HG02852 (cell line): ENCODE data around the gene PMF1.

ENCODE experiments used
- ATAC-seq: cut with Tn5 transposase; IDR thresholded peaks from one replicate; pipeline ENCODE4 v1.9.1; 2021; ENCODE audit warnings: mild to moderate bottlenecking, moderate library complexity; ENCODE audit not compliant: unreplicated experiment

The PMF1 gene

DNA sequence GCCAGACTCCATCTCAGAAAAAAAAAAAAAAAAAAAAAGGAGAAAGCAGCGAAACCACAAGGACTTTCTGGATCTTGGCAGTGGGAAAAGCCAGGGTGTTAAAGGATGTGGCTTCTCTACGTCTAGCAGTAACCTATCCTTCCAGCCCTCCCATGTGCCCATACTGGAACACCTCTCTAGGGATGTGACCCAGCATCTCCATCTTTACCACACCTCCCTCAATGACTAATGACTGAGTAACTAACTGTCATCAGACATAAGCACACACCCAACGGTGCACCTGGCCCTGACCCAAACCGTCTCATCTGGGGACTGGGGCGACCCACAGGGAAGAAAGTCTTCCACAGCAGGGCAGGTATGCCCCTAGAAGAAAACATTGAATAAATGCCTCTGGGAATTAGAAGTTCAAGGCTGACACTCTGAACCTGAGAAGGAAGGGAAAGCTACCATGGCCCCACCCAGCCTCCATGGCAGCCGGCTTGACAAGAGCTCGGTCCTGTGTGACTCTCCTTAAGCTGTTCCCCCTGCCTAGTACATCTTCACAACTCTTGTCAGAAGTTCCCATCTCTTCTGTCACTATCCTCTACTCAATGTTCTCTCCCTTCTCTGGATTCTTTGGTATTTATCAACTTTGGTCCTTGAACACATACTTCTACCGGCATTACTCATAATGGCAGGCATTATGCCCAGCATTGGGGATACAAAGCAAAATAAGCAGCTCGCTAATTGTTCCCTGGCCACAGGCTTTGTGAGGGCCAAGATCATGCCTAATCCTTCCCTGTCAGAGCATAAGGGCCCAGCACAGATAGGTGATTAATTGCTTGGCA is 49.9 kb downstream of the PMF1 start:
- no peak for ATAC-seq

GRCh38 chr1:156263288-156263655 is 50.5 kb downstream of the PMF1 start:
- no peak for ATAC-seq

DNA sequence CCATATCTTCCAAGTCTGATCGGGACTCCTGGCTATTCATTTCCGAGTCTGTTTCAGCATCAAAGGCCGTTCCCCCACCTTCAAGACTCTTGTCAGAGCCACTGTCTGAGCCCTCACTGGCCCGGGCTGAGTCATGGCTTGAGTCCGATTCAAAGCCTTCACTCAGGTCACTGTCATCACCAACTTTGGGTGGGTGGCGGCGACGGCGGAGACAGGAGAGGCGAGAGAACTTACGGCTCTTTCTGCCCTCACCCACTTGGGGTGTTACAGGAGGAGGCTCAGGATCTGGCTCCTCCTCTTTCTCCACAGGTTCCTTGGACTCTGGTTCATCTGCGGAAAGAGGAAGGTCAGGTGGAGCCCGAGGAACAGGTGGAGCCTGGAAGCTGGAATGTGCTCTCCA is 53.2 kb downstream of the PMF1 start:
- ATAC-seq = no peak

DNA sequence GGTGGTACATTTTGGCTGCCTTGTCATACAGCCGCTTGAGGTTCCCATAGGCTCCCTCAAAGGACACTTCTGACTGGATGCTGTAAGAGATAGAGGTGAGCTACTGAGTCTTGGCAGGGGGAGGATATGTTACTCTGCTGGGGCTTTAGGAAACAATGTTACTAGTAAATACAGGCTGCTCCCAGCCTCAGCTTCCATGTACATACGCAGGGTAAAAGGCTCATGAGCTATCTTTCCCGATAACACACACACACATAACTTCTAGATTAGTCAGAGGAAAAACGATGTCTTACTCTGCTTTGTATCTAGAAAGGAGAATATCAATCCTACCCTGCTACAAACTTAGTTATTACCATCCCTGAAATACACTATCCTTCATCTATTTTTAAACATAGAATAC is 55.5 kb downstream of the PMF1 start:
- ATAC-seq = no peak

DNA sequence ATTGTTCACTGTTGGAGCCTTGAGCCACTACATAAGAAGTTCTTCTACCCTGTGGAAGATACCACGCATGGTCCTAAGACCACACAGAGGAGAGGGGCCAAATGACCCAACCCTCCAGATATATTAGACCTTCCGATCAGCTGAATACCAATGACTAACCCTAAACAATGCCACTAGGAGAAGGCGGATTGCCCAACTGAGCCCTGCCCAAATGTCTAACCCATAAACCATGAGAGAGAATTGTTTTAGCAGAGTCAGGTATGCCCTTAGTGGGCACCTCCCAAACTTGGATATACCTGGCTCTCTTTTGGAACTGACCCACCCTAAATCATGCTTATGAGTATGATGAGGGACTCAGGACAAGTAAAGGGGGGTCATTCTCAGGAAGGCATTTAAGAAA is 57.5 kb downstream of the PMF1 start:
- no peak for ATAC-seq

GRCh38 chr1:156276532-156276931 is 63.7 kb downstream of the PMF1 start:
- ATAC-seq = no peak

DNA sequence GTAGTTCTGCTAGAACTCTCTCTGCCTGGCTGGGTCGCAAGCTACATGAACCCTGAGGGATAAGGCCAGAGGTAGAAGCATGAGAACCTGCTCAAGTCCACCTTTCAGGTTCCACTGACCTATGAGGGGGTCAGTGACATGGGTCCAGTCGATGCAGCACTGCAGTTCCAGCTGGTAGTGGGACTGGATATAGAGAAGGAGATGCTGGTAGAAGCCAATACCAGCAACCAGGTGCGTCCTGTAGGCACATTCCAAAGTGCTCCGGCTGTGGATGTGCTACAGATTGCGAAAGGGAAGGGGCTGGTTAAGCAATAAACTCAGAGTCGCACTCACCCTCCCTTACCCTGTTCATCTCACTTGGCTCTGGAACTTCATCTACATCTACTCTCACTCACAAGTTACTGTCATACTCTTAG is 64.2 kb downstream of the PMF1 start:
- no peak for ATAC-seq

DNA sequence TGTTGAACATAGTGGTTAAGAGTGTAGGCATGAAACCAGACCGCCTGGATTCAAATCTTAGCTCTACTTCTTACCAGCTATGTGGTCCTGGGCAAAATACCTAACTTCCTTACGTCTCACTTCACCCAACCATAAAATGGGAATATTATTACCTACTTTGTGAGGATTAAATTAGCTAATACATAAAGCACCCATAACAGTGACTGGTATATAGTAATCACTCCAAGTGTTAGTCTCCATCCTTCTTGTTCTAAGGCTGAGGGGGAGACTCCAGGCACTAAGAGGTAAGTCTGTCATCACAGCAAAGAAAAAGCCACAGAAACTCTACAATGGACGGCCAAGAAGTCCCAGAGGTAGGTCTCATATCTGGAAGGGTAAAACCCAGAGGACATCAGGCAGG is 67.0 kb downstream of the PMF1 start:
- no peak for ATAC-seq

GRCh38 chr1:156281281-156281680 is 68.5 kb downstream of the PMF1 start:
- ATAC-seq = no peak

GRCh38 chr1:156281693-156282478 is 69.1 kb downstream of the PMF1 start:
- ATAC-seq = peak; percentile 4

DNA sequence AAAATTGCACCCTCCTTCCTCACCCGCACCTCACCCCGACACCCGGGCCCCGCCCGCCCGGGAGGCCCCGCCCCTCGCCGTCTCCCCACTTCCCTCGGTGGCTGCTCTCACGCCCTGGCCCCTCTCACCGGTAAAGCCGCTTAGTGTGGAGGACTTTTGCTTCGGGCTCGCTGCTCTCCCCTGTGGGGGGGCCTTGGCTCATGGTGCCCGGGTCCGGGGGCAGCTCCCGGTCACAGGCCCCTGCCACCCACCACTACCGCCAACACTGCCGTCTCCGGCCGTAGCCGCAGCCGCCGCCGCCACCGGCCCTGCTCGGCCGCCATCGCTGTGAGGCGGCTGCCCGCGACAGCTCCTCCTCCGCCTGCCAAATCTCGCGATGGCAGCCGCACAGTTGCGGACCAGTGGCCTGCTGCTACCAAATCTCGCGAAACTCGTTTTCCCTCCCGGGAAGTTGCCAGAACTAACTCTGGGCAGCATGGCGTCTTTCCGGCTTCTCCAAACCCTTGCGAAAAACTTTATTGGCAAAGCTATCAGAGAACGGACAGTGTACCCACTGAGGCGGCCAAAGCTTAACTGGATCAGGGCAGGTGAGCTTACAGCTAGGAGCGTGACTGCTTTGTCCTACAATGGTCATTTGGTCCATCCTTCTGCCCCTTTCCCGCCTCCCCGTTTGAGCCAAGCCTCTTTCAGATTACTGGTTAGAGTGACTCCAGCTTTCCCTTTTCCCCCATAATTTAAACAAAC is 69.8 kb downstream of the PMF1 start, which contains the start of gene SMG5:
Gene SMG5, minus strand, starts transcription at position 347 of the 744 bp plus-strand sequence. Its CDS starts 145 bp downstream, at position 202.
- peak; percentile 78 for ATAC-seq

DNA sequence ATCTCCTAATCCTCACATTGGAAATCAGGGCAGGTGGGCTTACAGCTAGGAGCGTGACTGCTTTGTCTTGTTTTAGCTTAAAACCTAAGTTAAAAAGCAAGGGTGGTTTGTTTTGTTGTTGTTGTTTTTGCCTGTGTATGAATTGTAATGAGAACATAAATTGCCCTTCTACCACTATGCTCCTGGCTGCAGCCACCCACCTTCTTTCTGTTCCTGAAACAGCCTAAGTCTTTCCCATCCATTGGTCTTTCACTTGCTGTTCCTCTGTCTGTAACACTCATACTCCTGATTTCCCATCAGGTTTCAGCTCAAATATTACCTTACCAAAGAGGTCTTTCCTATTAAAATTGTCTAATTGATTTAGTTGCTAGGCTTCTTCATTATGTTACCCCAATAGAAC is 70.7 kb downstream of the PMF1 start:
- no peak for ATAC-seq

DNA sequence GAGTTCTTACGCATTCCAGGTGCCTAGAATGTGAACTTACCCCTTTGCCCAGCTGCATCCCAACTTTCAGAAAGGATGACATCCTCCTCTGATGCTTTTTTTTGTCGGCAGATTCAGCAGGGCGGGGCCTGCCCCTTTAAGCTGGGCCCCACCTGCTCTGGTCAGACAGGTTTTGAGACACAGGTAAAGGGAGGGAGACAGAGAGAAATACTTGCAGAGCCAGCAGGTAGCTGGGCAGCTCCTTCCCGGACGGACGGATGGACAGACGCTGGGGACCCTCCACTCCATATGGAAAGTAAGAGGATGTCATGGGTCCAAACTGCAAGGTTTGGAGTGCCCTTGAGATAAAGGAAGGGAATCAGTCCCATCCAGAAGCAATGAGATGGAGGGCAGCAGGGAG is 71.3 kb downstream of the PMF1 start, which contains the start of gene TMEM79:
Gene TMEM79, plus strand, starts transcription at position 214 of the 400 bp plus-strand sequence. CDS start 902 bp downstream, outside the sequence.
- ATAC-seq = no peak

DNA sequence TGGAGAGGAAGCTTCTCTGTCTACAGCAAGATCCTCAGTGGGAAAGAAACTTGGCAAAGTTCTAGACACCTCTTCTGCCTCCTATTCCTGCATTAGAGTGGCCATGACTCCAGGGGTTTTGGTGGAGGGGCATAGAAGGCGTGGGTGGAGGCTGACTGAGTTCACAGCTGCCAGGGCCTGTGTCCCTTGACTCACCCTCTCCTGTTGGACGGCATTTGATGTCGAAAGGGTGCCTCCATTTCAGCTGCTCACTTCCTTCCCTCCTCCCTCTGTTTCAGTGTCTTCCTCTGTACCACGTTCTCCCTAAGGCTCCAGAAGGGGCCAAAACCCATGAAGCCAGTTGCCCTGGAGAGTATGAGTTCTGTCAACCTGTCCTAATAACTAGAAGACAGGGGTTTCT is 72.0 kb downstream of the PMF1 start:
- ATAC-seq = no peak

DNA sequence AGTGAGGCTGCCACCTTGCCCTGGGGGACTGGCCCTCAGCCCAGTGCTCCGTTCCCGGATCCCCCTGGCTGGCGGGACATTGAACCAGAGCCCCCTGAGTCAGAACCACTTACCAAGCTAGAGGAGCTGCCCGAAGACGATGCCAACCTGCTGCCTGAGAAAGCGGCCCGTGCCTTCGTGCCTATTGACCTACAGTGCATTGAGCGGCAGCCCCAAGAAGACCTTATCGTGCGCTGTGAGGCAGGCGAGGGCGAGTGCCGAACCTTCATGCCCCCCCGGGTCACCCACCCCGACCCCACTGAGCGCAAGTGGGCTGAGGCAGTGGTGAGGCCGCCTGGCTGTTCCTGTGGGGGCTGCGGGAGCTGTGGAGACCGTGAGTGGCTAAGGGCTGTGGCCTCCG is 72.6 kb downstream of the PMF1 start:
- no peak for ATAC-seq

DNA sequence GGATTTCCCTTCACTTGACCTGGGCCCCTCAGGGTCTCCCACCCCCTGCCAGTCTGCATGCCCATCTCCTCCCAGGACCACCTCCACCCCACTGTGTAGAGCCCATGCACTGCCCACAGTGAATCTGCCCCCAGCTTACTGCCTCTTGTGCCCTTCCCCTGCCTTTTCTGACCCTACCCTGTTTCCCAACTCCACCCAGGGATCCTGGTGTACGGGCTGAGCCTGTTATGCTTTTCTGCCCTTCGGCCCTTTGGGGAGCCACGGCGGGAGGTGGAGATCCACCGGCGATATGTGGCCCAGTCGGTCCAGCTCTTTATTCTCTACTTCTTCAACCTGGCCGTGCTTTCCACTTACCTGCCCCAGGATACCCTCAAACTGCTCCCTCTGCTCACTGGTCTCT is 73.3 kb downstream of the PMF1 start:
- ATAC-seq = no peak
